G401 (cell line): ENCODE data around the gene IL16. TPM values are rescaled to one million over a fixed set of nuclear protein-coding genes. Genes with fewer than 3 reads are reported as not detected.

Source experiments
- DNase-seq: peaks from one replicate; pipeline ENCODE4 v3.0.0-alpha.2; 2015; ENCODE audit warnings: low spot score
- in situ Hi-C: cut with HindIII; loops from 2 replicates; pipeline ENCODE4 v1.10.0; 2016; ENCODE audit warnings: low sequenced_read_pairs, mixed read lengths
- total RNA-seq: library from RNA; depleted of rRNA; stranded (reverse); fragments of >200 nt; shearing (Covaris generic); gene quantifications from 2 replicates; pipeline ENCODE4 v1.2.3, GENCODE V29; 2014

IL16 gene
- total RNA-seq, 1 experiment from 2014 or later = not detected

DNA sequence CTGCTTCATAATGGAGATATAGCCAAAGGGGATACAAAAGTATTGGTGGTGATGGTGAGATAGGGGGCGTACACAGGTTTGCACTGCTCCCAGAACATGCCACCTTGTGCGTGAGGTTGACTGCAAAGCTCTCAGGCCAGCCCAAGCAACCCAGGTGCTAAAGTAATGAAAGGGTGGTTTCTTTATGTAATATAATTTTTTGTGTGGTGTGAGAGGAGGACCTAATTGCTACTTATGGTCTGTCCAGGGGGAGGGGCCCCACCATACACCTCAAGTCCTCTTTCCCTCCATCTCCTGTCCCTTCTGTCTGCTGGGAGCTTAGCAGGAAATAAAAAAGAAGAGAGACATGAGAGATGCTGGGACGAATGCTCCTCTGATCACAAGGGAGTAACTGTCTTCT, 73.5 kb downstream of the IL16 start:
- in situ Hi-C loops = no loop called here
- DNase-seq = no peak

DNA sequence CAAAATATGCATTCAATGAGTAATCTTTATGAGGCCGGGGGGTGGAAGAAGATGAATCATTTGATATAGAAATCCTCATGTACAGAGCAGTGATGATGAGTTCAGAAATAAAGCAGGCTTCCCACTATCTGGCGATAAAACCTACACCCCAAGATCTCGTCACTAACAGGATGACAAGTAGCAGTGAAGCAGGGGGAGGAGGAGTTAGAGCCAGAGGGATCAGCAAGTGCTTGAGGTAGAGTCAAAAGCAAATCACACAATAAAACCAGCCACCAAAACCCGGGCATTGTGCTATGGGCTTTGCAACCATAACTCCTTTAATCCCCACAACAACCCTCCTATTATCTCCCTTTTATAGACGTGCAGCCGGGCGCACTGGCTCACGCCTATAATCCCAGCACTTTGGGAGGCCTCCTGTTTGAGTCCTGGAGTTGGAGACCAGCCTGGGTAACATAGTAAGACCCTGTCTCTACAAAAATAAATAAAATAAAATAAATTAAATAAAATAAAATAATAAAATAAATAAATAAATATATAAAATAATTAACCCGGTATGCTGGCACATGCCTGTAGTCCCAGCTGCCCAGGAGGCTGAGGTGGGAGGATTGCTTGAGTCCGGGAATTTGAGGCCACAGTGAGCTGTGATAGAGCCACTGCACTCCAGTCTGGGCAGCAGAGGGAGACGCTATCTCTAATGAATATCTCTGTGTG, 74.3 kb downstream of the IL16 start:
- no peak for DNase-seq
- in situ Hi-C loops = no loop called here

DNA sequence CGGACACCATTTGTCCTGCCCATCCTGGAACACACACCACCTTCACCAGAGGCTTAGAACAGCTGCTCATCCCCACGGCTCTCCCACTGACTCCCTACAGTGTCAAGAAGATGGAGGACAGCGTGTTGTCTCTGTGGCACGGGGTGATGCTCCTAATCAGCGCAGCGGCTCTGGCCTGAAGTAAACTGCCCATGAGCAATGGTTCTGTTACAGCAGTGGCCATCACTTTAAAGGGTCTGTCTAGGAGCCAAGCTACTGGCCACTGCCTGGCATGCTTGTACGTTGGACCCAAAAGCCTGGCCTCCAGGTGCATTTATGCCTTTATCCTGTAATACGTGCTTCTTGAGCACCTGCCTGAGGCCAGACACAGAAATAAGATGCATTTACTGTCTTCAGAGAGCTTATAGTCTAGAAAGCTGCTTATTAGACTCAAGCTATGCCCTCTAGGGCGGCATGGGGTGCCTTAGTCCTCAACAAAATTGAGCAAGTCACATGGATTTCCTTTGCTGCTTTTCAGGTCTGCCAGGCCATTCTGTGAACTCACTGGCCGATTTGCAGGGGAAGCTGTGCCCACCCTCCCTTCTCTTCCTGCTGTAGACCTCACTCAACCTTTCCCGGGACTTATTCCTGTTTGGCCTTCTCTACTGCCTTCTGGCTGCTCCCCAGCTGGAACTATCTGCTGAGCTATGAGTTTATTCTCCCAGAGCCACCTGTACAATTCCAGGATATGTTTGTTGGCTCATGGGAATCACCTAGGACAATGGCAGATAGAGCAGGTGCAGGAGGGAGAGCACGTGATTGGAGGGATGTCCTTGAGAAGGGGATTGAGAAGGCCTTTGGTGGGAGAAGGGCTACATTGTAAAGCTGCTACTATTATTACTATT, 75.3 kb downstream of the IL16 start:
- in situ Hi-C loops = no loop called here

DNA sequence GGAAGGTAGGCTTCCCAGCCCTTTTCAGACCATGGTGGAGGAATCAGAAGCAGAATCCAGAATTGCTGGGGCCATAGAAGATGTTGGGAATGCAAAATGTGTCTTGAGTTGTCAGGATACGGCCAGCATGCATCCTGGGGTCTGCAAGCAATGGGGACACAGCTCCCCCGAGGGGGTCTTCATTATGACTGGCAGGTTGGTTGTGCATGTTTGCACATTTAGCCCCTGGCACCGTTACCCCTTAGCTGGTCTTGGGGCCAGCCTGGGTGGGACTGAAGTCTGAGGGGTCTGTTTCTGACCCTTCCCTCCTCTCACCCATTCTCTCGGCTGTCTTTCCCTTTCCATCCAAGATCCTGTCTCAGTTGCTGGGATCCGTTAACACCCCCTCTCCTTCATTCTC, 76.5 kb downstream of the IL16 start:
- in situ Hi-C loops = no loop called here

More for the DNA sequence above, 75.3 kb downstream of the IL16 start:
- DNase-seq = peak; percentile 74

DNA sequence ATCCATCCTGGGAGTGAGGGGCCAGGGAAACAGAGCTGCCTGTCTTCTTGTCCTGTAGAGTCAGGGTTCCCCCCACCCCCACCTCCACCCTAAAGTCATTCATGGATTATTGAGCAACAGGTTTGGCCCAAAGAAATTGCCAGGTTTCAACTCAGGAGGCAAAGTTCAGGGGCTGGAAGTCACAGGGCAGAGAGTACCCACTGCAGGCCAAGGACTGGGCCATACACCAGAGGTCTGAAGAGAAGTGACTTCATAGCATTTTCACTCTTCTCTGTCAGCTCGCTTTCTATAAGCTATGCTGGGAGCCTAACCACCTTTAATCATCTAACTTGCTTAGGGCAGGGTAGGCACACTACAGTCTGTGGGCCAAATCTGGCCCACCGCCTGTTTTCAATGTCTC, 77.2 kb downstream of the IL16 start:
- no peak for DNase-seq
- in situ Hi-C loops = no loop called here

More for the DNA sequence above, 76.5 kb downstream of the IL16 start:
- DNase-seq = no peak

DNA sequence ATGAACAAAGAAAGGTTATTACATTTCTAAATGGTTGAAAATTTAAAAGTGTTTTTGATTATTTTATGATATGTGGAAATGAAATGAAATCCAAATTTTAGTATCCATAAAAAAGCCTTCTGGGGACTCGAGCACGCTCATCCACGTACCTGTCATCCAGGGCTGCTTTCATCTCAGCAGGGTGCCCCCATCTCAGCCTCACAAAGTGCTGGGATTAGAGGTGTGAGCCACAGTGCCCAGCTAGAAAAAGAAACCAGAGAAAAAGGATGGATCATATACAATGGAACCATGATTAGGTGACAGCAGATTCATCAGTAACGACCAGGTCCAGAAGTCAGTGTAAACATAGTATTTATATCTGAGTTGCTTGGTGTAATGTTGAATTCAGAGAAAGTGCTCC, 77.6 kb downstream of the IL16 start:
- no peak for DNase-seq
- in situ Hi-C loops = no loop called here

DNA sequence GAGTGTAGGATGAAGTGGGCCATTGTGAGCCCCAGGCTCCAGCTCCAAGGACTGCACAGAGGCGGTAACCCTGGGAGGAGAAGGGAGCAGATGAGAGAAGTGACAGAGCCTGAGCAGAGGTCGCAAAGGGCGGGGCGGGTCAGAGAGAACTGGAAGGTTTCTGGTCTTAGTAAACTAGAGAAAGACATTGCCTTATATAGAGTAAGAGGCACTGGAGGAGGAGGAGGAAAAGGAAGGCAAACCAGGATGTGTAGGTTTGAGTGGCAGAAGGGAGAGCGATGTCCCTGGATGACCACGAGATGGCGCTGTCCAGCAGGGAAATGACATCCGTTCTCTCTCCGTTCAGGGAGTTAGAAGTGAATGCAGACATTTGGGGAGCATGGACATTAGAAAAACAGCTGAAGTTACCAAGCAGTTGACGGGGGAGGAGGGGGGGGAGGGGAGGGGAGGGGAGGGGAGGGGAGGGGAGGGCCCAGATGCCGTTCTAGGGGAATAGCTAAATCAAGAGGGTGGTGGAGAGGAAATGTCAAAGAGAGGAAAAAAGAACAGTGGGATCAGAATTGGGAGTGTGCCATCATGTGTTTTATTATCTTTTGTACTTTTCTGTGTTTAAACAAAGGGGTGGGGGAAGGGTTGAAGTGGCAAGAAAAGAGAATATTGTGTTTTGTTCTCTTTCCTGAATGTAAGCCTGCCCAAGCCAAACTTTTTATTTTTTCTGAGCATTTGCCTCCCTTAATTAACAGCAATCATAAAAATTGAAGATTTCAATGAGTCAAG, 78.4 kb downstream of the IL16 start:
- DNase-seq = peak; percentile 89
- in situ Hi-C loops = no loop called here

DNA sequence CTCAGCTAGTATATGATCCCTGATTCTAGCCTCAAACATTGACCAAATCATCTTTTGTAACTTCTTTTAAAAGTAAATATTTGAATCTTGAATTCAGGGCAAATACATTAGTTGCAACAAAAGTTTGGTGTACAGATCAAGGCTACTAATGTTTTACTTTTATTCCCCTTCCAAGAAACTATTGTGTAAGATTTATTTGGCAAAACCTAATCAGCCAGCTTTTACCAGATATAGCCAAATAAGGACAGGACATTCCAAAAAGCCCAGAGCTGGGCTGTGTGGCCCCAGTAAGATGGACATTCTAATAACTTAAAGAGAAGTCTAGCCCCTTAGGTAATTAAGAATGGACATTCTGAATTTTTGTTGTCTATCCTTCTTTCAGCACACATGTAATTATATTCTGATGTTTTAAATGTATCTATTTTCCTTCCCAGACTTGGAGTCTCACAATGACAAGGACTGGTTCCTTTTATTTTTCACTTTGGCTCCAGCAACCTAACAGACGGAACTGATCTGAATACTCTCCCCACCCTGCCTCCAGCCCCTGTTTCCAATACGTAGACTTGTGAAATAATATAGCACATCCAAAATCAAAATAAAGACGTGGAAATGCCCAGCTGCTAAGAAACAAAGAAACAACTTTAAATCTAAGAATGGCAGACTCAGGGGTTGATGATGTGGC, 79.2 kb downstream of the IL16 start:
- in situ Hi-C loops = no loop called here
- no peak for DNase-seq

DNA sequence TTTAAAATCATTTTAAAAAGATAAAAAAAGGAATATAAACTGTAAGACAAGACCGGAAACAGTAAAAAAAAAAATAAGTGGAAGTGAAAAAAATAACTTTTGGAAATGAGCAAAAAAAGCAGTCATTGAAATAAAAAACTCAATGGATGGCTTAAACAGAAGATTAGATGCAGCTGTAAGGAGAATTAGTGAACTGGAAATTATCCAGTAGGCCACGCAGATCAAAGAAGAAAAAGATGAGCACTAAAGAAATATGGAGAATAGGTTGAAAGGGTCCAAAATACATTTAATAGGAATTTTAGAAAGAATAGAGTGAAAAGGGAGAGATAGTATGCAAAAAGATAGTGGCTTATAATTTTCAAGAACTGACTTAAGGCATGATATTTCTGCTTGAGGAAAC, 80.3 kb downstream of the IL16 start:
- in situ Hi-C loops = no loop called here
- DNase-seq = no peak

DNA sequence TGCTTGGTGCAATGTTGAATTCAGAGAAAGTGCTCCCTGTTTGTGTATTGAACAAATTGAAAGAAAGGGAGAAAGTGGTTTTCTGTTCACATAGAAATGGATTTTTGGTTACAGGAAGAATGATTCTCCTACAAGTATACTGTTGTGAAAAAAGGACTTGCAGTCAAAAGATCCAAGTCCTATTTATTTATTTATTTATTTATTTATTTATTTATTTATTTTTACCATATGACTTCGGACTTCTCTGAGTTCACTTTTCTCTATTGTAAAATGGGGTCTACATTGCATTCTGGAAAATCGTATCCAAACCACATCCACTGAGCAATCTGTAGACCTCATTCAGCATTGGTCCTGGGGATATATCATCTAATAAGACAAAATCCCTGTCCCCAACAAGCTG, 81.2 kb downstream of the IL16 start:
- no peak for DNase-seq
- in situ Hi-C loops = no loop called here

DNA sequence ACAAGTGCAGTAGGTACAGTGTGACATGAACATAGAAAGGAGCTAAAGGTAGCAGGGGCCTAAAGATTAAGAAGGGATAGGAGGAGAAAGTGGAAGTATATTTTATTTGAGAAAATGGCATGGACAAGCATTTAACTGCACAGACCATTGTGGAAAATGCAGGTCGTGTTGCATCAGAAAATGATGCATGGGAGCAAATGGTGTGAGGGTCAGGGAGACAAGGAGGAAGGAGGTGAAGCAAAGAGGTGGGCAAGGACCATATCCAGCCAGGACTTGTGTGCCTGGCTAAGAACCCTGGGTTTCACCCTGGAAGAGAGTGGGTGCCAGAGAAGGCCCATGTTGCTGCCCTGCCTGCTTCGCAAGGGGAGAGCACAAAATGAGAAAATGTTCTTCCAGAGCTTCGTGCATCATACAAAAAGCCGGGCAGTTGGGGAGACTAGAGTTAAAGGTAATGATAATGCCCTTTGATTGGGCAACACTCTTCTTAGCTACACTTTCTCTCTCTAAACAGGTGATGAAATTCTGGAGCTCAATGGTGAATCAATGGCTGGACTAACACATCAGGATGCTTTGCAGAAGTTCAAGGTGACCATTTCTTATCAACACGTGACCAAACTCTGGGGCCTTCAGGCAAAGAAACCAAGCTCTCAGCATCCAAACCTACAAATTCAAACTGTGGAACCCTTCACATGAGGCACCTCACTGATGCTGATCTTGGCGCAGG, 81.8 kb downstream of the IL16 start:
- in situ Hi-C loops = no loop called here
- DNase-seq = no peak

DNA sequence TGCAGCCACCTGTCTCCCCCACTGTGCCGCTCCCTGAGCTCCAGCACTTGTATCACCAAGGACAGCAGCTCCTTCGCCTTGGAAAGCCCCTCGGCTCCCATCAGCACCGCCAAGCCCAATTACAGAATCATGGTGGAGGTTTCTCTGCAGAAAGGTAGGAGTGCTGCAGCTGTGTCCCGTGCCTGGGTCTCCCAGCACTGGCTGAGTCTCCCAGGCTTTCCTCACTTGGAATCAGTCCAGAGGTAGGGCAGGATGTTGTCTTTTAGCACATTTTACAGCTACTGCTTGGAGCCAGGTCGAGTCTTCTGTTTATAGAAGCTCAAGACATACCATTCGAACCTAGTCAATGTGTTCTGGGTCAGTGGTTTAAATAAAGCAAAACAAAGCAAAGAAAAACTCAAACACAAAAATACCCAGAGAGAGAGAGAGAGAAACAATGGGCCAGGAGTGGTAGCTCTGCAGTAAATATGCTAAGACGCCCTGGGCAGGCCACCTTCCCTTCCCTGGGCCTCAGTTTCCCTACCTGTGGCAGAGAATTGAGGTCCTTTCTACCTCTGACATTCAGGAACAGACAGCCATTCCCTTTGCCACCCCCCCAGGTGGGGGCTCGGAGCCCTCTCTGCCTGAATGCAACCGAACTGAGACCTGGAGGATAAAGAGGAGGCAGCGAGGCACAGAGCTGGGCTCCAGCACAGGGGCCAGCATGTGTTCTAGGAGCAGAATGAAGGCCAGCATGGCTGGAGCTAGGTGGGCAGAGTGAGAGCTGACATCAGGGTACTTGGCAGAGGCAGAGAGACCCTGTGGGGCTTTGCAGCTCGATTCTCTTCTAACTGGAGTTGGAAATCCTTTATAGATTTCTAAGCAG, 83.2 kb downstream of the IL16 start:
- no peak for DNase-seq
- in situ Hi-C loops = no loop called here

DNA sequence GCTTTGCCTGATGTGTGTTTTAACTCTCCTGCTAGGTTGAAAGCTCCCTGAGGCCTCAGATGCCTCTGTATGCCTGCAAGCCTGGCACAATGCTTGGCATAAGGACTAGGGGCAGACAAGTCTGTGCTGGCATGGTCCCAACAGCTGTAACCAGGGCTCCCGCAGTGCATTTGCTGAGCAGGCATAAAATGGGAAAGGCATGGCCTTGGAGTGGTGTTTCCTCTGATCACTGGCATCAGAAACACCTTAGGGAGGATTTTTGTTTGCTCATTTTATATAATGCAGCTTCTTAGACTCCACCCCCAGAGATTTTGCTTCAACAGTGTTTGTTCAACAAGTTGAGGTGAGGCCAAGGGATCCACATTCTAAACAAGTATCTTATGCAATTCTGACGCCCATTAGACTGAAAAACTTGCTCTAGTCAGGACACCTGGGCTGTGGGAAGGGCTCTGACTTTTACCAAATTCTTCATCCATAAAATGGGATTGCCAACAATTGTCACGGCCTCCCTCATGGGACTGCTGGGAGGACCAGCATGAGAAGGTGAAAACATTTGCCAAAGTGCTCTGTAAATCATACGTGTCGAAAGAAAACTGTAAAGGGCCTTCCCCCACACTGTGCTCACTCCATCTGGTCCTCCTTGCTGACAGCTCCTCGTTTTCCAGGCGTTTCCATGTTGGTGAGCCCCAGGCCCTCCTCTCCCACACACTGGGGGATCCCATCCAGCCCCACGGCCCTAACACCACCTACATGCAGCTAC, 84.2 kb downstream of the IL16 start:
- in situ Hi-C loops = no loop called here
- DNase-seq = peak; percentile 67

DNA sequence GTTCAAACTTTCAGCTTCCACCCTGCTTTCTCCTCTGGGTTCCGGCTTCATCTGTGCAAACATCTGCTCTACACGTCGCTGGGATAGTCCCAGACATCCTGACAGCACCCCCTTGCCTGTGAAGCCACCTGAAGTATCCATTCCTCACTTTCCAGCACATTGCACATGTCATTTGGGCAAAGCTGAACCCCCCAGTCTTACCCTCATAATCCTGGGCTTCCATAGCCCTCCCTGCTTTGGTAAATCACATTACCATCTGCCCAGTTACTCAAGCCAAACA, 84.7 kb downstream of the IL16 start:
- in situ Hi-C loops = no loop called here
- no peak for DNase-seq

DNA sequence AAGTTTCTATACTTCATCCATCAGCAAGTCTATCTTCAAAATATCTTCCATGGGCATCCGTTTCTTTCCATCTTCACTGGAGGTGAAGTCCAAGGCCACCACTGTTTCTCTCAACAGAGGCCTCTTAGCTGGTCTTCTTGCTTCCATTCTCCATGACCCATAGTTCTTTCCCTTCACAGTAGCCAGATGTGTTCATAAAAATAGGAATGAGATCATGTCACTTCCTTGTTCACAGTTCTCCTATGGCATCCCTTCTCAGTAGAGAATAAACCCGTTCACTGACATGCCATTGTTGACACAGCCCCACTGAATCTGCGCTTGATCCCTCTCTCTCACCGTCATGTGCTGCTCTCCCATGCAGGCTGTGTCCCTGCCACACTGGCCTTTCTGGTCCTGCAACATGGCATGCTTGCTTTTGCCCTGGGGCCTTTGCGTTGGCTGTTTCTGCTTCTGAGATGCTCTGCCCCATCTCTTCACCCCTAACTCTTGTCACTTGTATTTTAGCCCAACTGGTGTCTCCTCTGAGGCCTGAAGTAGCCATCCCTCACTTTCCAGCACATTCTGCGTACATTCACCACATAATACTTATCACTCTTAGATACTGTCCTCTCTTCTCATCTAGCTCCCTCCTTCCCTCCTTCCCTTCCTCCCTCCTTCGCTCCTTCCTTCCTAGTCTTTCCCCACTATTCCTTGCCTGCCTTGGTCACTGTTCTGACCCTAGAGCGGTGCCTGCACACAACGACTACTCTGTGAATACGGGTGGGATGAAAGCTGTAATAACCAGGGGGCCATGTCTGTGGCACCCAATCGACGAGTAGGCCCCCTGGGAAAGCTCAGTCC, 85.3 kb downstream of the IL16 start:
- no peak for DNase-seq
- in situ Hi-C loops = no loop called here

DNA sequence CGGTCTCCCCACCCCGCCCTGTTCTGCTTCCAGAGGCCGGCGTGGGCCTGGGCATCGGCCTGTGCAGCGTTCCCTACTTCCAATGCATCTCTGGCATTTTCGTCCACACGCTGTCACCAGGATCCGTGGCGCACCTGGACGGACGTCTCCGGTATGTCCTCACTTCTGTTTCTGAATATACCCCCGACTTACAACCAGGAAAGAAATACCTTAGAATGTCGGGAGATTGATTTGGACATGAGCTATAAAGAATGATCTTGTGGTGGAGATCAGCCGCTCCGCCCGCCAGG, 85.9 kb downstream of the IL16 start:
- in situ Hi-C loops = no loop called here
- DNase-seq = no peak

DNA sequence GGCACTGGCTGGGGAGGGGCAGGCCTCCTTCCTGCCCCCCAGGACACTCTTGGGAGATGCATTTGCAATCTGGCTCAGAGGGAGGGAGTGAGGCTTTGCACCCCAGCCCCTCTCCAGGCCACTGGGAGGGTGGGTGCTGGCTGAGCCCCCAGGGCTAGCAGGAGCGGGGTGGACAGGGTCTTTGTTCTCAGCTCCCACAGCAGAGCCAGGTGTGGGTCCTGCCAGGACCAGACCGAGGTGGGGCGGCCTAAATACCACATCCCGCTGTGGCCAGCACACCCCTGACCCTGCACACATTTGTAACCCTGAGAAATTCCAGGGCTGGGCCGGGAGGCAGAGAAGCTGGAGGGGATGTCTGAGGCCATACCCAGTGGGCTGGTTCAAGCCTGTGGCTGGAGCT, 86.2 kb downstream of the IL16 start:
- in situ Hi-C loops = no loop called here

More for the DNA sequence above, 86.2 kb downstream of the IL16 start:
- no peak for DNase-seq
